Activated CD4-positive, alpha-beta T cell treated with anti-CD3 and anti-CD28 coated beads, Interleukin-2, amount 50 U/mL, for 16 hours (primary cell): ENCODE results near the gene PHTF2.
"Not testable (repeated sequence)": the region's sequence is repeated elsewhere in the genome, so short reads cannot be mapped to it uniquely, and the experiment has no call there.

ENCODE experiments used
- DNase-seq: peaks from one replicate; pipeline ENCODE4 v3.0.0-alpha.2; 2020

Gene PHTF2

GRCh38 chr7:77944183-77945182 lies 145.9 kb downstream of the PHTF2 start:
- no peak for DNase-seq

GRCh38 chr7:77950548-77950947 lies 152.0 kb downstream of the PHTF2 start:
- peak; percentile 4 for DNase-seq

GRCh38 chr7:77954773-77955555 lies 156.4 kb downstream of the PHTF2 start:
- no peak for DNase-seq

- DNase-seq, result no peak
Measured at GRCh38 chr7:77958436-77958835, 159.9 kb downstream of the PHTF2 start.

- DNase-seq, result no peak
Measured at GRCh38 chr7:77959080-77959479, 160.5 kb downstream of the PHTF2 start.

- DNase-seq, result no peak
Measured at GRCh38 chr7:77960336-77960735, 161.8 kb downstream of the PHTF2 start.

- no peak for DNase-seq
Measured at GRCh38 chr7:77967429-77967828, 168.9 kb downstream of the PHTF2 start.

- DNase-seq, result no peak
Measured at GRCh38 chr7:77971726-77972125, 173.2 kb downstream of the PHTF2 start.

- DNase-seq, result no peak
Measured at GRCh38 chr7:77975672-77976480, 177.3 kb downstream of the PHTF2 start.

- DNase-seq, result no peak
Measured at GRCh38 chr7:77979219-77979618, 180.6 kb downstream of the PHTF2 start.

GRCh38 chr7:77980087-77980713 lies 181.6 kb downstream of the PHTF2 start:
- no peak for DNase-seq

GRCh38 chr7:77982926-77983550 lies 184.5 kb downstream of the PHTF2 start:
- peak; percentile 87 for DNase-seq

- no peak for DNase-seq
Measured at GRCh38 chr7:77983973-77984372, 185.4 kb downstream of the PHTF2 start.

GRCh38 chr7:77985232-77985973 lies 186.8 kb downstream of the PHTF2 start:
- no peak for DNase-seq

- DNase-seq, result no peak
Measured at GRCh38 chr7:77985974-77986339, 187.4 kb downstream of the PHTF2 start.

GRCh38 chr7:77989981-77990566 lies 191.5 kb downstream of the PHTF2 start:
- DNase-seq, result peak; percentile 16

GRCh38 chr7:77991656-77992055 lies 193.1 kb downstream of the PHTF2 start:
- no peak for DNase-seq

- DNase-seq, result no peak
Measured at GRCh38 chr7:77993838-77994237, 195.3 kb downstream of the PHTF2 start.

- no peak for DNase-seq
Measured at GRCh38 chr7:77995717-77996116, 197.1 kb downstream of the PHTF2 start.

GRCh38 chr7:77999168-77999567 lies 200.6 kb downstream of the PHTF2 start:
- not testable (repeated sequence) for DNase-seq

- no peak for DNase-seq
Measured at GRCh38 chr7:78002021-78002420, 203.4 kb downstream of the PHTF2 start.
